ENCODE results near the gene RDX.

- TF ChIP-seq POLR2A (IDR thresholded peaks at IDR 0.05; ENCODE audit: control extremely low read depth in 1 of 2, low read depth in 2 of 2, low read length in 2 of 2) (peak in 1 of 2 experiments; percentile 76; a peak in 2 of 3 replicates), CEBPB (IDR thresholded peaks at IDR 0.05; ENCODE audit: low read depth, low read length) (no peak), KDM5A (IDR thresholded peaks at IDR 0.05; ENCODE audit: low read length) (no peak), TAF1 (IDR thresholded peaks at IDR 0.05; ENCODE audit: low read depth, low read length) (peak; percentile 83), CTCF (IDR thresholded peaks at IDR 0.05; ENCODE audit: control extremely low read depth in 1 of 3, insufficient read depth in 1 of 3, low read depth in 1 of 3, low read length in 3 of 3) (peak in 2 of 3 experiments; percentile 1 to 5; a peak in 2 of 4 replicates), USF2 (IDR thresholded peaks at IDR 0.05; ENCODE audit: low read length) (no peak), MAX (IDR thresholded peaks at IDR 0.05) (peak; percentile 19; the same call in 1 of the 2 replicates), YY1 (IDR thresholded peaks at IDR 0.05; ENCODE audit: low read depth, low read length) (peak; percentile 91), HDAC6 (IDR thresholded peaks at IDR 0.05; ENCODE audit: low read depth, low read length) (no peak), GABPA (IDR thresholded peaks at IDR 0.05; ENCODE audit: borderline replicate concordance, insufficient read depth, low read length) (no peak)
Observed at GRCh38 chr11:110296226-110297075, at the start of gene RDX.

Measured in H1 (cell line).